Bronchial epithelial cell (primary cell): ENCODE measurements around the gene SMAD7. TPM values are rescaled to one million over a fixed set of nuclear protein-coding genes. Genes with fewer than 3 reads are reported as not detected.

Source experiments
- DNase-seq: peaks from one replicate; pipeline ENCODE4 v3.0.0-alpha.2; 2010; ENCODE audit warnings: low read depth
- FAIRE-seq: peaks from 2 replicates; lab custom pipeline; 2011; peaks lifted over from hg19 to GRCh38; lab: Jason Lieb, UNC
- H3K27me3 ChIP-seq: 2 replicates; pipeline ENCODE4 v1.5.1; 2011; ENCODE audit warnings: low read length; ENCODE audit not compliant: control insufficient read depth, insufficient read depth
- H3K36me3 ChIP-seq: 2 replicates; pipeline ENCODE4 v1.5.1; 2011; ENCODE audit warnings: low read length; ENCODE audit not compliant: control insufficient read depth, insufficient read depth
- H3K4me3 ChIP-seq: 2 replicates; pipeline ENCODE4 v1.5.1; 2011; ENCODE audit warnings: mild to moderate bottlenecking, low read depth, low read length, control low read depth
- total RNA-seq: library from RNA; depleted of rRNA; stranded (reverse); fragments of >200 nt; gene quantifications from 2 replicates; pipeline ENCODE4 v1.2.1, GENCODE V29; 2014
- TF ChIP-seq, protein P1 (sequence below): IDR thresholded peaks from 2 replicates; pipeline ENCODE4 v1.5.1; 2011; ENCODE audit warnings: mild to moderate bottlenecking, moderate library complexity, low read length, control low read depth, inconsistent platforms; ENCODE audit not compliant: insufficient read depth, severe bottlenecking

The SMAD7 gene
- total RNA-seq, 1 donor from 2014 or later, result 19.2 TPM

DNA sequence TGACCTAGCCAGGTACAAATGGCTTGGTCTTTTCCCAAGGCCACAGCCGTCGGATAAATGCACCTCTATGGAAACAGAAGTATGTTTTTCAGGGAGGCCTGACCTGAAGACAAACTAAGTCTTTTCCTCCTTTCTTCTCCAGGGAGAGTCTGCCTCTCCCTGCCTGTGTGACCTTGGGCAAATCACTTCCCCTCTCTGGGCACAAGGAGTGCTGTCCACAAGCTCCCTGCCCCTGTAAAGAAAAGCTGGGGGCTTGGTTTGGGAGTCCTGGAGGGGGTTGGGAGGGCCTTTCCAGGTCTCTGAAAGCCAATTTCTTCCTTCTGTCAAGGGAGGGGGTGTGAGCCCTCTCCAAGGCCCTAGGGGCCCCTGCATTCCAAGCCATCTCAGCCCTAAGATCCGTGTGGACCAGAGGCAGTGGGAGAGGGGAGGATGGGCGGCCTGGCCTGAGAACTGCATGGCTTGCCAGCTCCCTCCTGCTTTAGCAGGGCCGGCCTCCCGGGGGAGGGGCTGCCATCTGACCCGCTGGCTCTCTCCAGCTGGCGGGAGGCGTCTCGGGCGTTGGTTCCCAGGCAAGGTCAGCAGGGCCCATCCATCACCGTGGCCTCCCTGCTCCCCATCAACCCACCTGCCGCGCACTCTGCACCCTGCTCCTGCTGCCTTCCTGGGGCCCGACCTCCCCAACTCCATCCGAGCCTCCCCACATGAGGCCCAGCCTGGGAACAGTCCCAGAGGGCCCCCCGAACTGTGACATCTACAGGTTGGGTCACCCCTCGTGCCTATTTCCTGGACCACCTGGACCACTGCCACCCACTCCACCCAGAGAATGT is 61.4 kb downstream of the SMAD7 start:
- DNase-seq (no peak), FAIRE-seq (no peak)
- TF ChIP-seq, protein P1, sequence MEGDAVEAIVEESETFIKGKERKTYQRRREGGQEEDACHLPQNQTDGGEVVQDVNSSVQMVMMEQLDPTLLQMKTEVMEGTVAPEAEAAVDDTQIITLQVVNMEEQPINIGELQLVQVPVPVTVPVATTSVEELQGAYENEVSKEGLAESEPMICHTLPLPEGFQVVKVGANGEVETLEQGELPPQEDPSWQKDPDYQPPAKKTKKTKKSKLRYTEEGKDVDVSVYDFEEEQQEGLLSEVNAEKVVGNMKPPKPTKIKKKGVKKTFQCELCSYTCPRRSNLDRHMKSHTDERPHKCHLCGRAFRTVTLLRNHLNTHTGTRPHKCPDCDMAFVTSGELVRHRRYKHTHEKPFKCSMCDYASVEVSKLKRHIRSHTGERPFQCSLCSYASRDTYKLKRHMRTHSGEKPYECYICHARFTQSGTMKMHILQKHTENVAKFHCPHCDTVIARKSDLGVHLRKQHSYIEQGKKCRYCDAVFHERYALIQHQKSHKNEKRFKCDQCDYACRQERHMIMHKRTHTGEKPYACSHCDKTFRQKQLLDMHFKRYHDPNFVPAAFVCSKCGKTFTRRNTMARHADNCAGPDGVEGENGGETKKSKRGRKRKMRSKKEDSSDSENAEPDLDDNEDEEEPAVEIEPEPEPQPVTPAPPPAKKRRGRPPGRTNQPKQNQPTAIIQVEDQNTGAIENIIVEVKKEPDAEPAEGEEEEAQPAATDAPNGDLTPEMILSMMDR, result no peak
- Histone ChIP-seq H3K4me3 (no peak overlapping the region), H3K36me3 (no peaks in the 10 kb centered on the region), H3K27me3 (no peaks in the 10 kb centered on the region)

DNA sequence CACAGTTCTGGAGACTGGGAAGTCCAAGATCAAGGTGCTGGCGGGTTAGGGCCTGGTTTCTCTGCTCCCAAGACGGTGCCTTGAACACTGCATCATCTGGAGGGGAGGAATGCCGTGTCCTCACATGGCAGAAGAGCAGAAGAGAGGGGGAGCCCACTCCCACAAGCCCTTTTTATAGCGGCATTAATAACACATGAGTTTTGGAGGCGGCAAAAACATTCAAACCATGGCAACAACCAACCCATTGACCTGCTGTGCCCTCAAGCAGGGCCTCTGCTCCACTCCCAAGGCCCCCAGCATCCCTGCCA is 62.0 kb downstream of the SMAD7 start:
- no peak for FAIRE-seq
- H3K27me3 ChIP-seq, result no peaks in the 10 kb centered on the region
- TF ChIP-seq, protein P1, result no peak
- no peaks in the 10 kb centered on the region for H3K36me3 ChIP-seq
- H3K4me3 ChIP-seq, result no peak overlapping the region
- DNase-seq, result no peak

DNA sequence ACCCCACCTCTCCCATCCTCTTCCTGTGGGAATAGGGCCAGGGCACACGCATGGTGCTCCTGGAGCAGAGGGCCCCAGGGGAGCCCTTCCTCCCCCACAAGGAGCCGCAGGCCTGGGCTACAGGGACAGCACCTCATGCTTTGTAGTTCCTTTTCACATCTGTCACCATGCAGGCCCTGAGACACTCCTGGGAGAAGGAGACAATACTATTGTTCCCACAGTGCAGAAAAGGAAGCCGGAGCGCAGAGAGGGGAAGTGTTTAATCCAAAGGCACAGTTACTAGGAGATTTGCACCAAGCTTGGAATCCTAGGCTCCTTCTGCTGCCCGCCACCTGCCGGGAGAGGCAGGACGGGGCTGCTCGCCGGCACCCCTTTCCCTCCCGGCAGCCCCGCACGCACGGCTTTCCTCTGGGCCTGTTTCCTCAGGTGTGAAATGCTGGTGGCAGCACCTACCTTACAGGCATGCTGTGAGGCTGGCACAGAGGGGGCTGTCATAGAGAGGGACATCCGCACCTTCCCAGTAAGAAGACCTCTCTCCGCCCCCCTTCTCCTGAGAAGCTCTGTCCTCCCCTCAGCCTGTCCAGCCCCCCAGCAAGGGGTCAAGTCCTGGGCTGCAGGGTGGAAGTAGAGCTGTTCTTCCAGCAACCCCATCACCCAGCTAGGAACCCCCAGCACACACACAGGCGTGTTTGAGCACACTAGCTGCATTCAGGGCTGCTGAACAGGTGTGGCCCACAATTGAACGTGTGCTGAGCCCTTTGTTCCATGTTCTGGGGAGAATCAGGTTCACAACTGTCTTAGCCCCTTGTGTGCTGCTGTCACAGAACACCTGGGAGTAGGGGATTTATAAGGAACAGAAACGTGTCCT is 62.6 kb downstream of the SMAD7 start:
- no peaks in the 10 kb centered on the region for H3K27me3 ChIP-seq
- TF ChIP-seq, protein P1, result no peak
- H3K36me3 ChIP-seq, result no peaks in the 10 kb centered on the region
- no peak for DNase-seq
- peak; percentile 93 for FAIRE-seq
- no peak overlapping the region for H3K4me3 ChIP-seq

DNA sequence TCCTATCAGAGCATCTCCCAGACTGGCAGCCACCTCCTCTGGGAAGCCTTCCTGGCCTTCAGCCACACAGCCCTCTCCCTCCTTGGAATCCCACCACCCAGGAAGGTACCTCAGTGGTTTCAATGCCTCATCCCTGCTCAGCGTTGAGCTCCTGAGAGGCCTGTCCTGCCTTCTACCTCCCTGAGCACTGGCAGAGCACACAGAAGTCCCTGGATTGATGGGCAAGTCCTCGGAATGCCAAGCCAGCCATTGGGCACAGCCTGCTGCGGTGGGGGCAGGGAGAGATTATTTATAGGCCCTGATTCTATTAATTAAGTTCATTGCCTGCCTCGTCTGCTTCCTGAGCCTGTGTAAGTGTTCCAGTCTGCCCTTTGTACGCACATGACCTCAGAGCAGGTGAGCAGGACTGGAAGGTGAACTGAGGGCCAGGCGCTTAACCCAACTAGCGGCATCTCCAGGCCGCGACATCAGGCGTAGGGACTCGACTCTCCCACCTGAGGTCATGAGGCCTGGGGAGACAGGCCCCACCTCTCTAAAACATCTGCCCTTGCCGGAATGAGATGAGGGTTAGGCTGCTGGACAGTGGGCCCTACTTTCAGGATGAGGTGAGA is 63.4 kb downstream of the SMAD7 start:
- no peak for FAIRE-seq
- no peak overlapping the region for H3K4me3 ChIP-seq
- TF ChIP-seq, protein P1, result no peak
- no peaks in the 10 kb centered on the region for H3K36me3 ChIP-seq
- no peaks in the 10 kb centered on the region for H3K27me3 ChIP-seq
- no peak for DNase-seq

DNA sequence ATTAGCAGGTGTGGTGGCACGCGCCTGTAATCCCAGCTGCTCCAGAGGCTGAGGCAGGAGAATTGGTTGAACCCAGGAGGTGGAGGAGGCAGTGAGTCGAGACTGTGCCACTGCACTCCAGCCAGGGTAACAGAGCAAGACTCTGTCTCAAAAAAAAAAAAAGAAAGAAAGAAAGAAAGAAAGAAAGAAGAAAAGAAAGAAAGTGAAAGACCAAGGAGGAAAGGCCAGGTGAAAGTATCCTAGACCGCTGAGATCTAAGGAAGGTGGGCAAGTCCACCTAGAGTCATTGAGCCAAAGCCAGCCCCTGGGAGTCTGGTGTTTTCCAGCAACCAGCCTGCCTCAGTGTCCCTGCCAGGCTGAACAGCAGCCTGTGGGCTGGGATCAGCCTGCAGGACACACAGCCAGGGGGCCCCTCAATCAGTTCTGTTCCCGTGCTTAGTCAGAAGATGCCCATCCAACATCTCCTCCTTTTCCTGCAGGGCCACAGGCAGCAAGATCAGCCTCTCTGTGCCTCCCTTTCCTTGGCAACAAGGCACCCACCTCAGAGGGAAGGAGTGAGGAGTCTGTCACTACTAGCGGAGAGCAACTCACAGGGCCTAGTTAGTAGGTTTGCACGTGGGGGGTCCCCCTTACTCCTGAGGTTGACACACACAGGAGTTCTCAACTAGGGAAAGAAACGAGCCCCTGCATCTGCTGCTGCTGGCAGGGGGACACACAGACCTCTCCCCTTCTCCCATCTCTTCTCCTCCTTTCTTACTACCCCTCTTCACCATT is 64.1 kb downstream of the SMAD7 start:
- Histone ChIP-seq H3K36me3 (no peaks in the 10 kb centered on the region), H3K27me3 (no peaks in the 10 kb centered on the region), H3K4me3 (no peak overlapping the region)
- no peak for FAIRE-seq
- DNase-seq, result no peak
- TF ChIP-seq, protein P1, result no peak
